Right atrium auricular region (tissue), 2 donors: ENCODE measurements around the gene PLEKHM3. TPM values are rescaled to one million over a fixed set of nuclear protein-coding genes. Genes with fewer than 3 reads are reported as not detected.
"Not testable (repeated sequence)": the region's sequence is repeated elsewhere in the genome, so short reads cannot be mapped to it uniquely, and the experiment has no call there.

Experiments used
- DNase-seq: peaks from one replicate; pipeline ENCODE4 v3.0.0-alpha.2; 2019; ENCODE audit warnings: low spot score
- H3K27ac ChIP-seq, 2 donors: fragments of 200-600 bp; sonication (generic); 1 replicate in 1 of 2; 2 replicates in 1 of 2; pipeline ENCODE4 v1.5.1; 2016 to 2019
- H3K27me3 ChIP-seq, 2 donors: fragments of 200-600 bp; sonication (generic); one replicate each; pipeline versions ENCODE4 v1.5.1 to v1.6.0; 2017 to 2019
- H3K36me3 ChIP-seq: fragments of 200-600 bp; sonication (generic); one replicate; pipeline ENCODE4 v1.5.1; 2016
- H3K4me1 ChIP-seq, 2 donors: fragments of 200-600 bp; sonication (generic); one replicate each; pipeline versions ENCODE4 v1.5.1 to v1.6.0; 2017 to 2019
- H3K4me3 ChIP-seq, 2 donors: fragments of 200-600 bp; sonication (generic); 1 replicate in 1 of 2; 2 replicates in 1 of 2; pipeline ENCODE4 v1.5.1; 2017 to 2019; ENCODE audit warnings: mild to moderate bottlenecking in 1 of 2, moderate library complexity in 1 of 2
- H3K9me3 ChIP-seq, 2 donors: fragments of 200-600 bp; sonication (generic); one replicate each; pipeline ENCODE4 v1.5.1; 2019
- total RNA-seq, 2 donors: library from RNA; depleted of rRNA; stranded (reverse); fragments of >200 nt; gene quantifications; one replicate each; pipeline ENCODE4 v1.1.0, GENCODE V29; 2016
- TF ChIP-seq, protein P1 (sequence below), 2 donors: fragments of 200-600 bp; sonication (generic); IDR thresholded peaks; one replicate each; pipeline ENCODE4 v1.5.1; 2019; ENCODE audit warnings: antibody characterized with exemption in 2 of 2

The PLEKHM3 gene
- total RNA-seq, 2 donors from 2014 or later: 14.9 to 20.0 TPM

DNA sequence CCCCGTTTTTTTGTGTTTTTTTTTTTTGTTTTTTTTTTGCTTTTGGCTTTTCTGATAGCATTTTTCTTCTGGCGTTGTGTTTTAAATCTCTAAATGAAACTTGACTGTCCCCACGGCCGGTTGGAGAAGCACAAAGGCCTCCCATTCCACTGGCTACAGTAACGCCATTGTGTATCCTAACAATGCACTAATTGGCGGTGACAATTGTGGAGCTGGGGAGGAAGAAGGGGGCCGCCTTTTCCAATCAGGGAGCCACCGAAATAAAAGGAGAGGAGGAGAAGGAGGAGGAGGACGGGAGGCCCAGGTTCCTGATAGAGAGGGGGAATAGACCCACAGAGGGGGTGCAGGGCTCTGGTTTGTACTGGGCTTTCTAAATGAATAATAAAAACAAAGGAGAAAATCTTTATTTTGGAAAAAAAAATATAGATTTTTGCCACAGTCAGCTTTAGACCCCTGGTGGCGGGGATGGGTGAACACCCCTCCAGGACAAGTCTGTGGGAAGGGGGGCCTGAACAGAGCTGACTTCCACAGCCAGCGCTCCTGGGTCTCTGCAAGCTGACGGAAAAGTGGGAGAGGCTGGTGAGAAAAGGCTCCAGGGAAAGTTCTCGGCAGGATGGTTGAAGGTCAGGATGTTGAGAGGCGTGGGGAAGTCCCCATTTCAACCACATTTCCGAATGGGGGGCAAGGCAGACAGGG lies 212.0 kb downstream of the PLEKHM3 start:
- H3K27ac ChIP-seq: no peak overlapping the region

DNA sequence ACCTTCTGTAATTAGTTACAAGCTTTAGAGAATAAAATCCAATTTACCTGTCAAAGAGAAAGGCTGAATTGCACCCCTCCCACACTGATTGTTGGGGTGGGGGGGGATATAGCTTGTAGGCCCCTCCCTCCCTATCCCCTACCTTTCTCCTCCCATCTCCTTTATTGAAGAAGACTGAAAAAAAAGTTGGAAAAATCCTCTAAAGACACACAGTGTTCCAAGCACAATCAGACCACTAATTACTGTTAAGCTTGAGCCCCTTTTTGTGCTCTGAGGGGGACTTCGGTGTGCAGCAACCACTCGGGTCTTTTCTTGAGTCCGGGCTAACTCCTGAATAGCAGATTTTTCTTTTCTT lies 212.6 kb downstream of the PLEKHM3 start:
- no peak overlapping the region for H3K4me3 ChIP-seq
- H3K36me3 ChIP-seq: no peaks in the 10 kb centered on the region
- no peaks in the 10 kb centered on the region for H3K9me3 ChIP-seq
- TF ChIP-seq, protein P1, sequence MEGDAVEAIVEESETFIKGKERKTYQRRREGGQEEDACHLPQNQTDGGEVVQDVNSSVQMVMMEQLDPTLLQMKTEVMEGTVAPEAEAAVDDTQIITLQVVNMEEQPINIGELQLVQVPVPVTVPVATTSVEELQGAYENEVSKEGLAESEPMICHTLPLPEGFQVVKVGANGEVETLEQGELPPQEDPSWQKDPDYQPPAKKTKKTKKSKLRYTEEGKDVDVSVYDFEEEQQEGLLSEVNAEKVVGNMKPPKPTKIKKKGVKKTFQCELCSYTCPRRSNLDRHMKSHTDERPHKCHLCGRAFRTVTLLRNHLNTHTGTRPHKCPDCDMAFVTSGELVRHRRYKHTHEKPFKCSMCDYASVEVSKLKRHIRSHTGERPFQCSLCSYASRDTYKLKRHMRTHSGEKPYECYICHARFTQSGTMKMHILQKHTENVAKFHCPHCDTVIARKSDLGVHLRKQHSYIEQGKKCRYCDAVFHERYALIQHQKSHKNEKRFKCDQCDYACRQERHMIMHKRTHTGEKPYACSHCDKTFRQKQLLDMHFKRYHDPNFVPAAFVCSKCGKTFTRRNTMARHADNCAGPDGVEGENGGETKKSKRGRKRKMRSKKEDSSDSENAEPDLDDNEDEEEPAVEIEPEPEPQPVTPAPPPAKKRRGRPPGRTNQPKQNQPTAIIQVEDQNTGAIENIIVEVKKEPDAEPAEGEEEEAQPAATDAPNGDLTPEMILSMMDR (IDR thresholded peaks at IDR 0.05): no peak
- no peaks in the 10 kb centered on the region for H3K27me3 ChIP-seq
- DNase-seq: no peak
- H3K4me1 ChIP-seq: peaks cover 0 to 13% of the 10 kb centered on the region in 2 donors
- H3K27ac ChIP-seq: no peak overlapping the region

More for the DNA sequence above, 212.0 kb downstream of the PLEKHM3 start:
- H3K9me3 ChIP-seq: no peaks in the 10 kb centered on the region
- DNase-seq: no peak
- H3K27me3 ChIP-seq: no peaks in the 10 kb centered on the region
- TF ChIP-seq, protein P1 (IDR thresholded peaks at IDR 0.05): no peak
- peaks cover 0 to 13% of the 10 kb centered on the region in 2 donors for H3K4me1 ChIP-seq
- no peaks in the 10 kb centered on the region for H3K36me3 ChIP-seq
- H3K4me3 ChIP-seq: no peak overlapping the region

DNA sequence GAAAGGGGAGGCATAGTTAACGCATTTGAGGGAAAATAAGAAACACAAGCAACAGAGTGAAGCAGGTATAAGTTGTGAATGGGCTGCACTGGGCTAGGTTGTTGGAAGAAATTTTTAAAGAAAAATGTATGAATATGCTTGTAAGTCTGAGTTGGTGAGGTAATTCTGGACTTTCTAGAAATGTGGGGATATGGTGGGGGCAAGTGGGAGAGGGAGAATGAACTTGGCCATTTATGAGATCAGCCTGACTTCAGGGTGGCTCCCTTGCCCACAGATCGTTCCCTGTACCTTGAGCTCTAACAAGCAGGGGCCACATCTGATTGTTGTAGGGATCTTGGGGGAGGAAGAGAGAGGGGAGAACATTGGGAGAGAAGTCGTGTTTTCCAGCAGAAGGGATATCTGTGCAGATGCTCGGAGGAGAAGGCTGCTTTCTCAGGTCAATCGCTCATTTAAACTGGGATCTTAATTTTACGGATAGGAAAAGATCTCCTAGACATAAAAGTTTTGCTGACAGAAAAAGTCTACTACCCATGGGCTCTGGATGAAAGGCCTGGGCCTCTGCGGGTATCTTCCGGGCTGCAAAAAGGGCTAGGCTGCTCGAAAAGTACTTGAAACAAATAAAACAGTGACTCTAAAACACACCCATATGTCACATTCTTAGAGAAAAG lies 213.1 kb downstream of the PLEKHM3 start:
- peaks cover 0 to 13% of the 10 kb centered on the region in 2 donors for H3K4me1 ChIP-seq
- no peaks in the 10 kb centered on the region for H3K36me3 ChIP-seq
- H3K27ac ChIP-seq: no peak overlapping the region
- no peak overlapping the region for H3K4me3 ChIP-seq
- TF ChIP-seq, protein P1 (IDR thresholded peaks at IDR 0.05): no peak
- no peaks in the 10 kb centered on the region for H3K9me3 ChIP-seq
- DNase-seq: no peak
- no peaks in the 10 kb centered on the region for H3K27me3 ChIP-seq

- DNase-seq, H3K36me3 ChIP-seq, H3K27ac ChIP-seq, H3K4me3 ChIP-seq, H3K27me3 ChIP-seq, H3K9me3 ChIP-seq: not testable (repeated sequence)
- H3K4me1 ChIP-seq: peaks cover 0 to 13% of the 10 kb centered on the region in 2 donors
These were observed 213.7 kb downstream of the PLEKHM3 start for GRCh38 chr2:207811658-207812057.

- Histone ChIP-seq H3K4me3 (peak overlapping the region in 1 of 2 donors; percentile 34), H3K9me3 (no peaks in the 10 kb centered on the region), H3K4me1 (peaks cover 0 to 13% of the 10 kb centered on the region in 2 donors), H3K36me3 (no peaks in the 10 kb centered on the region), H3K27me3 (no peaks in the 10 kb centered on the region), H3K27ac (no peak overlapping the region)
- no peak for DNase-seq
- TF ChIP-seq, protein P1 (IDR thresholded peaks at IDR 0.05): no peak
These were observed 215.0 kb downstream of the PLEKHM3 start for GRCh38 chr2:207810200-207810788.

GRCh38 chr2:207808119-207808518 lies 217.2 kb downstream of the PLEKHM3 start:
- Histone ChIP-seq H3K27ac (no peak overlapping the region), H3K27me3 (no peaks in the 10 kb centered on the region), H3K9me3 (no peaks in the 10 kb centered on the region), H3K36me3 (no peaks in the 10 kb centered on the region), H3K4me3 (no peak overlapping the region), H3K4me1 (peaks cover 0 to 13% of the 10 kb centered on the region in 2 donors)
- TF ChIP-seq, protein P1 (IDR thresholded peaks at IDR 0.05): no peak
- no peak for DNase-seq
